HCT116 (cell line): ENCODE results near the gene LAMTOR4. TPM values are rescaled to one million over a fixed set of nuclear protein-coding genes. Genes with fewer than 3 reads are reported as not detected.

Experiments used
- ATAC-seq: fragments of 200-7000 bp; cut with Tn5 transposase; 2 replicates; pipeline ENCODE4 v1.9.1; 2020; ENCODE audit warnings: mild to moderate bottlenecking, moderate library complexity
- BruUV-seq: library from RNA; stranded (reverse); fragments of 400-500 nt; replicated peaks from 2 replicates; lab custom pipeline; 2021; lab: Mats Ljungman, UMichigan
- CTCF ChIA-PET: fragments of 300-600 bp; sonication (Branson Sonifier 250); formaldehyde crosslinking; loops from one replicate; lab custom pipeline; 2021; ENCODE audit warnings: antibody characterized with exemption; lab: Charles Lee
- POLR2A ChIA-PET: fragments of 300-600, 350-600 bp; sonication (Branson Sonifier 250); formaldehyde crosslinking; loops from one replicate; lab custom pipeline; 2021; ENCODE audit warnings: antibody characterized with exemption; lab: Charles Lee
- RAD21 ChIA-PET, 2 experiments: fragments of 300-600 bp; sonication (Branson Sonifier 250); formaldehyde crosslinking; loops; one replicate each; lab custom pipeline; 2023; ENCODE audit warnings: low total read pairs in 2 of 2; ENCODE audit not compliant: uncharacterized antibody in 2 of 2, unreplicated experiment in 2 of 2, low non-redundant PET in 1 of 2; lab: Charles Lee
- DNase-seq: peaks from one replicate; pipeline ENCODE4 v3.0.0-alpha.2; 2010; ENCODE audit warnings: low read depth, low spot score
- H2AFZ ChIP-seq: fragments of 200-600 bp; shearing (Covaris generic), sonication (generic); 2 replicates; pipeline ENCODE4 v1.6.1; 2017; ENCODE audit warnings: low read depth, mixed run types, mixed read lengths, antibody characterized with exemption, low read length; ENCODE audit not compliant: poor library complexity, severe bottlenecking
- H3K27ac ChIP-seq: 2 replicates; pipeline ENCODE4 v1.5.1; 2012; ENCODE audit warnings: low read depth, low read length
- H3K27me3 ChIP-seq: fragments of 200-600 bp; sonication (generic); 2 replicates; pipeline ENCODE4 v1.6.1; 2016; ENCODE audit warnings: mixed run types, low read length, mixed read lengths; ENCODE audit not compliant: insufficient read depth
- H3K36me3 ChIP-seq, 2 experiments: fragments of 200-500 bp in 1 of 2; fragments of 200-600 bp in 1 of 2; sonication (Bioruptor generic) in 1 of 2; sonication (generic) in 1 of 2; 2 replicates each; pipeline versions ENCODE4 v1.5.1 to v1.6.1; 2014 to 2016; ENCODE audit warnings: low read length in 2 of 2, inconsistent platforms in 1 of 2, mixed read lengths in 1 of 2, mixed run types in 1 of 2; ENCODE audit not compliant: insufficient read depth in 2 of 2, control insufficient read depth in 1 of 2
- H3K4me1 ChIP-seq, 2 experiments: fragments of 200-600 bp in 1 of 2; sonication (generic) in 1 of 2; 2 replicates each; pipeline versions ENCODE4 v1.5.1 to v1.6.1; 2012 to 2017; ENCODE audit warnings: low read length in 2 of 2, inconsistent platforms in 1 of 2, mild to moderate bottlenecking in 1 of 2, mixed read lengths in 1 of 2, mixed run types in 1 of 2, moderate library complexity in 1 of 2; ENCODE audit not compliant: insufficient read depth in 2 of 2, control insufficient read depth in 1 of 2
- H3K4me2 ChIP-seq: fragments of 200-600 bp; sonication (generic); 2 replicates; pipeline ENCODE4 v1.6.1; 2017; ENCODE audit warnings: mixed run types, low read length, mixed read lengths
- H3K4me3 ChIP-seq, 2 experiments: fragments of 200-600 bp in 1 of 2; sonication (generic) in 1 of 2; replicated peaks in 1 of 2; 2 replicates each; pipeline ENCODE4 v1.5.1; 2011 to 2016; ENCODE audit warnings: low read length in 2 of 2, control low read depth in 1 of 2, low read depth in 1 of 2, mild to moderate bottlenecking in 1 of 2, mixed read lengths in 1 of 2, mixed run types in 1 of 2
- H3K79me2 ChIP-seq: fragments of 200-600 bp; sonication (generic); 2 replicates; pipeline ENCODE4 v1.6.1; 2017; ENCODE audit warnings: mild to moderate bottlenecking, mixed run types, low read length, moderate library complexity, mixed read lengths; ENCODE audit not compliant: insufficient read depth
- H3K9ac ChIP-seq: fragments of 200-600 bp; sonication (generic); 2 replicates; pipeline ENCODE4 v1.6.1; 2016; ENCODE audit warnings: low read length, mixed read lengths
- H3K9me2 ChIP-seq: fragments of 200-600 bp; sonication (generic), shearing (Covaris generic); 2 replicates; pipeline ENCODE4 v1.6.1; 2017; ENCODE audit warnings: mixed run types, mild to moderate bottlenecking, moderate library complexity; ENCODE audit not compliant: insufficient read depth
- H3K9me3 ChIP-seq, 2 experiments: fragments of 200-500 bp in 1 of 2; fragments of 200-600 bp in 1 of 2; sonication (Bioruptor generic) in 1 of 2; sonication (generic) in 1 of 2; 2 replicates each; pipeline ENCODE4 v1.6.1; 2014 to 2017; ENCODE audit warnings: low read length in 2 of 2, mixed read lengths in 2 of 2, inconsistent platforms in 1 of 2, low read depth in 1 of 2, mild to moderate bottlenecking in 1 of 2, mixed run types in 1 of 2, moderate library complexity in 1 of 2; ENCODE audit not compliant: control insufficient read depth in 1 of 2, insufficient read depth in 1 of 2
- H4K20me1 ChIP-seq: fragments of 200-600 bp; sonication (generic), shearing (Covaris generic); 2 replicates; pipeline ENCODE4 v1.6.1; 2017; ENCODE audit warnings: mixed run types, mild to moderate bottlenecking, moderate library complexity; ENCODE audit not compliant: insufficient read depth
- ATF3 ChIP-seq: IDR thresholded peaks from 2 replicates; pipeline ENCODE4 v1.6.1; 2012
- CEBPB ChIP-seq: IDR thresholded peaks from 2 replicates; pipeline ENCODE4 v1.6.1; 2012; ENCODE audit warnings: low read depth
- CTCF ChIP-seq, 3 experiments: fragments of 200-600 bp in 1 of 3; sonication (generic) in 1 of 3; IDR thresholded peaks in 2 of 3; conservative IDR thresholded peaks in 1 of 3; 2 replicates each; pipeline ENCODE4 v1.5.1; 2012 to 2017; ENCODE audit warnings: low read depth in 2 of 3, low read length in 2 of 3, antibody characterized with exemption in 1 of 3, borderline replicate concordance in 1 of 3, control low read depth in 1 of 3, mild to moderate bottlenecking in 1 of 3, mixed read lengths in 1 of 3, mixed run types in 1 of 3, moderate library complexity in 1 of 3; ENCODE audit not compliant: insufficient read depth in 1 of 3
- EGR1 ChIP-seq: IDR thresholded peaks from 2 replicates; pipeline ENCODE4 v1.6.1; 2012; ENCODE audit warnings: low read depth
- EZH2 ChIP-seq: fragments of 200-600 bp; sonication (generic); IDR thresholded peaks from 2 replicates; pipeline ENCODE4 v1.6.1; 2017; ENCODE audit warnings: antibody characterized with exemption, mixed run types
- EZH2phosphoT487 ChIP-seq: fragments of 200-600 bp; IDR thresholded peaks from 2 replicates; pipeline ENCODE4 v1.6.1; 2018; ENCODE audit warnings: antibody characterized with exemption, borderline replicate concordance
- FOSL1 ChIP-seq: IDR thresholded peaks from 2 replicates; pipeline ENCODE4 v1.6.1; 2012; ENCODE audit warnings: low read depth
- JUND ChIP-seq: IDR thresholded peaks from 2 replicates; pipeline ENCODE4 v1.6.1; 2012
- POLR2A ChIP-seq: IDR thresholded peaks from 2 replicates; pipeline ENCODE4 v1.7.0; 2011; ENCODE audit warnings: borderline replicate concordance; ENCODE audit not compliant: insufficient read depth, insufficient read length; ENCODE audit errors: extremely low read depth
- POLR2AphosphoS5 ChIP-seq: IDR thresholded peaks from 2 replicates; pipeline ENCODE4 v1.6.1; 2011; ENCODE audit warnings: mild to moderate bottlenecking, low read depth, low read length, moderate library complexity
- RAD21 ChIP-seq: IDR thresholded peaks from 2 replicates; pipeline ENCODE4 v1.6.1; 2012; ENCODE audit warnings: low read depth, mild to moderate bottlenecking
- SIN3A ChIP-seq: IDR thresholded peaks from 2 replicates; pipeline ENCODE4 v1.6.1; 2012; ENCODE audit warnings: low read depth
- SP1 ChIP-seq: IDR thresholded peaks from 2 replicates; pipeline ENCODE4 v1.6.1; 2012; ENCODE audit warnings: low read depth
- SRF ChIP-seq: IDR thresholded peaks from 2 replicates; pipeline ENCODE4 v1.6.1; 2012; ENCODE audit warnings: low read depth
- TCF7L2 ChIP-seq: IDR thresholded peaks from 2 replicates; pipeline ENCODE4 v1.7.0; 2011; ENCODE audit warnings: borderline replicate concordance, inconsistent platforms; ENCODE audit not compliant: insufficient read depth, insufficient read length; ENCODE audit errors: extremely low read depth
- YY1 ChIP-seq: IDR thresholded peaks from 2 replicates; pipeline ENCODE4 v1.6.1; 2011; ENCODE audit warnings: low read length, low read depth, moderate library complexity, mild to moderate bottlenecking; ENCODE audit not compliant: insufficient replicate concordance; ENCODE audit errors: extremely low read depth
- ZFX ChIP-seq: fragments of 450-650 bp; IDR thresholded peaks from 2 replicates; pipeline ENCODE4 v1.6.1; 2017
- intact Hi-C: fragments of 100-400 bp; cut with micrococcal nuclease; formaldehyde crosslinking; loops from 2 replicates; pipeline ENCODE4 v1.10.0; 2022
- total RNA-seq: library from RNA; stranded (reverse); gene quantifications from one replicate; pipeline ENCODE4 v1.2.1, GENCODE V29; 2021; ENCODE audit not compliant: unreplicated experiment

LAMTOR4 gene
- total RNA-seq, 1 experiment from 2014 or later, result 152 TPM

GRCh38 chr7:100099452-100099851 is 49.3 kb upstream of the LAMTOR4 start:
- H4K20me1 ChIP-seq, result peaks cover 14% of the 10 kb centered on the region
- ChIA-PET POLR2A (no interaction called here), CTCF (no interaction called here), RAD21 (no interaction called here)
- TF ChIP-seq SP1 (no peak), EZH2 (no peak), EGR1 (no peak), RAD21 (no peak), JUND (no peak), FOSL1 (no peak), CEBPB (no peak), SIN3A (no peak), ATF3 (no peak), POLR2A (no peak), ZFX (no peak)
- no peaks in the 10 kb centered on the region for H3K9me3 ChIP-seq
- ATAC-seq (no peak), DNase-seq (no peak)
- H3K4me1 ChIP-seq, result peaks cover 6 to 24% of the 10 kb centered on the region in 2 experiments; a peak in 3 of 4 replicates
- no TSS peak for BruUV-seq
- peaks cover 70% of the 10 kb centered on the region for H3K79me2 ChIP-seq
- peak overlapping the region; percentile 98 for H3K4me2 ChIP-seq
- H3K9me2 ChIP-seq, result no peaks in the 10 kb centered on the region
- intact Hi-C loops, result no loop called here
- peak overlapping the region; percentile 88 for H3K27ac ChIP-seq
- peak overlapping the region; percentile 100 for H3K9ac ChIP-seq
- peak overlapping the region; percentile 90 to 94 for H3K4me3 ChIP-seq
- H3K36me3 ChIP-seq, result peaks cover 49 to 54% of the 10 kb centered on the region in 2 experiments
- H3K27me3 ChIP-seq, result no peaks in the 10 kb centered on the region
- no peak overlapping the region for H2AFZ ChIP-seq

- BruUV-seq, result no TSS peak
- TF ChIP-seq SRF, result no peak
- no peak for TF ChIP-seq SIN3A
- no peak for TF ChIP-seq ATF3
- TF ChIP-seq FOSL1, result no peak
- no peak for TF ChIP-seq JUND
- TF ChIP-seq POLR2A, result no peak
- TF ChIP-seq CTCF (IDR thresholded peaks at IDR 0.05 in 2 of 3, conservative IDR thresholded peaks at IDR 0.05 in 1 of 3; ENCODE audit: borderline replicate concordance in 1 of 3, insufficient read depth in 1 of 3, low read depth in 2 of 3, low read length in 2 of 3), result no peak
- no peak for TF ChIP-seq EZH2
- peak; percentile 59; the same call in 1 of the 2 replicates for TF ChIP-seq ZFX
- TF ChIP-seq POLR2AphosphoS5, result peak; percentile 30; the same call in 1 of the 2 replicates
- TF ChIP-seq EGR1, result no peak
- no peak for TF ChIP-seq EZH2phosphoT487
- TF ChIP-seq CEBPB, result no peak
- TF ChIP-seq TCF7L2, result peak; percentile 63
- TF ChIP-seq YY1, result peak; percentile 64
Observed at GRCh38 chr7:100100420-100101015, 48.2 kb upstream of the LAMTOR4 start.

More at GRCh38 chr7:100100420-100101015, 48.2 kb upstream of the LAMTOR4 start:
- DNase-seq (peak; percentile 92), ATAC-seq (peak; percentile 76)
- Histone ChIP-seq H4K20me1 (peaks cover 10% of the 10 kb centered on the region; the same call in 1 of the 2 replicates), H2AFZ (no peak overlapping the region), H3K79me2 (peaks cover 61% of the 10 kb centered on the region), H3K4me1 (peaks cover 6 to 24% of the 10 kb centered on the region in 2 experiments; a peak in 3 of 4 replicates), H3K36me3 (peaks cover 39 to 44% of the 10 kb centered on the region in 2 experiments), H3K27ac (peak overlapping the region; percentile 88), H3K9me2 (no peaks in the 10 kb centered on the region), H3K27me3 (no peaks in the 10 kb centered on the region), H3K9ac (peak overlapping the region; percentile 100), H3K4me2 (peak overlapping the region; percentile 98), H3K9me3 (no peaks in the 10 kb centered on the region), H3K4me3 (peak overlapping the region; percentile 90 to 94)
- intact Hi-C loops, result loop anchor here (1.0 to 2.0 kb wide), 2 partner anchors 11 to 52 kb away; partner anchors contain the start of gene ZSCAN21
- CTCF ChIA-PET, result interaction anchor here (1.8 to 2.8 kb wide), 2 partner anchors 11 to 30 kb away, joined by 4 to 11 read pairs; partner anchors contain the start of gene COPS6
- RAD21 ChIA-PET, result interaction anchor here in 1 of 2 experiments (0.7 kb wide), 2 partner anchors 48 to 693 kb away, joined by 3 to 6 read pairs; partner anchors contain the start of gene LAMTOR4
- POLR2A ChIA-PET, result interaction anchor here (0.9 to 2.9 kb wide), 8 partner anchors 10 to 328 kb away, joined by 3 to 18 read pairs (median 4); partner anchors contain the start of genes COPS6, MBLAC1 and ZCWPW1
